ENCODE data around the gene PDS5B. TPM values are rescaled to one million over a fixed set of nuclear protein-coding genes. Genes with fewer than 3 reads are reported as not detected.

The PDS5B gene
- total and polyA plus RNA-seq, 2 of the 8 experiments (the other 6 are each of a cell fraction or from before 2014, with no cell fraction given) = 5.5 to 54.6 TPM

DNA sequence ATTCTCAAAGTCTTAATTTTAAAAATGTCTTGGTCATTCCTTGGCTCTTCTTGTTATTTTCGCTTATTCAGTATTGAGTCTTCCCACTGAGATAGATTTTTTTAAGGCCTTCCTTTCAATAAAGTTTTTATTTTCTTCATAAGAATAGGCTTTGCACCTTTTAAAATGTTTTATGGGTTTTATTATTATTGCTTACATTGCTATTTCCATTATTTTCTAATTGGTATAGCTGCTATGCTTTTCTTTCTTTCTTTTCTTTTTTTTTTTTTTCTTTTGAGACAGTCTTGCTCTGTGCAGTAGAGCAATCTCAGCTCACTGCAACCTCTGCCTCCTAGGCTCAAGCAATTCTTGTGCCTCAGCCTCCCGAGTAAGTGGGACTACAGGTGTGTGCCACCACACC, 195.7 kb downstream of the PDS5B start:
- no peak overlapping the region for H4K8ac ChIP-seq (ENCODE audit: extremely low read depth, insufficient read depth, low read length)
- no peaks in the 10 kb centered on the region; a peak in 1 of 8 replicates for H3K36me3 ChIP-seq (ENCODE audit: control insufficient read depth in 2 of 4, insufficient read depth in 4 of 4, low read length in 3 of 4)
- H3K4me3 ChIP-seq (ENCODE audit: extremely low read depth in 1 of 4, insufficient read depth in 2 of 4, low read depth in 3 of 4, low read length in 4 of 4) = no peak overlapping the region
- no peak overlapping the region for H3K56ac ChIP-seq (replicated peaks; ENCODE audit: insufficient read length, low read depth, low read length)
- no peak overlapping the region for H2BK12ac ChIP-seq (ENCODE audit: low read depth, low read length)
- no peaks in the 10 kb centered on the region for H4K20me1 ChIP-seq (replicated peaks in 1 of 2; ENCODE audit: control insufficient read depth in 1 of 2, insufficient read depth in 2 of 2, low read length in 2 of 2)
- no peak overlapping the region for H2AFZ ChIP-seq (ENCODE audit: low read length)
- ChIA-PET CTCF (ENCODE audit: partially characterized antibody) (interaction anchor here (1.0 to 1.4 kb wide), 2 partner anchors 7 to 113 kb away, joined by 3 to 4 read pairs; no protein-coding TSS in a partner anchor), POLR2A (ENCODE audit: partially characterized antibody) (no interaction called here)
- H2BK120ac ChIP-seq (replicated peaks; ENCODE audit: low read depth, low read length) = no peak overlapping the region
- H3K27ac ChIP-seq (ENCODE audit: low read depth, low read length) = no peak overlapping the region
- no peak overlapping the region for H3K14ac ChIP-seq (ENCODE audit: insufficient read length)
- no peak overlapping the region for H2BK15ac ChIP-seq (ENCODE audit: low read length)
- H2AK5ac ChIP-seq (ENCODE audit: low read depth, low read length) = no peak overlapping the region
- H3K23ac ChIP-seq (ENCODE audit: insufficient read length) = no peak overlapping the region
- H3K27me3 ChIP-seq (replicated peaks in 1 of 4; ENCODE audit: control insufficient read depth in 3 of 4, extremely low read depth in 1 of 4, insufficient read depth in 3 of 4, low read length in 3 of 4) = no peaks in the 10 kb centered on the region
- no peak overlapping the region for H3K18ac ChIP-seq (ENCODE audit: extremely low read depth, low read length)
- no peak overlapping the region for H4K91ac ChIP-seq (replicated peaks; ENCODE audit: insufficient read length, low read length)
- no peak for DNase-seq (ENCODE audit: low read depth in 1 of 2, low spot score in 2 of 2)
- H3K4me2 ChIP-seq (ENCODE audit: insufficient read depth in 1 of 2, low read depth in 2 of 2, low read length in 2 of 2) = no peak overlapping the region
- H3K79me1 ChIP-seq (ENCODE audit: low read depth, low read length) = no peaks in the 10 kb centered on the region
- H3K4ac ChIP-seq (replicated peaks; ENCODE audit: insufficient read length, low read depth, low read length) = no peak overlapping the region
- no peak overlapping the region for H2BK20ac ChIP-seq (ENCODE audit: low read length)
- H3K9me3 ChIP-seq (ENCODE audit: insufficient read depth in 2 of 2, low read depth in 1 of 2, low read length in 1 of 2) = no peaks in the 10 kb centered on the region
- 97% methylated on average over 2 of the region's 2 CpGs; no CpG with 5 or more reads in 1 of the 2 experiments for WGBS, 2 experiments (ENCODE audit: extremely low coverage in 1 of 2, insufficient coverage in 1 of 2, insufficient read length in 1 of 2, insufficient replicate concordance in 2 of 2, low coverage in 1 of 2, low lambda C conversion rate in 2 of 2, missing lambda C conversion rate in 1 of 2)
- no peaks in the 10 kb centered on the region for H3K23me2 ChIP-seq (ENCODE audit: low read depth, low read length)
- no peak overlapping the region for H3K9ac ChIP-seq (replicated peaks in 1 of 4; ENCODE audit: extremely low read depth in 1 of 4, low read depth in 3 of 4, low read length in 3 of 4)
- H4K5ac ChIP-seq (ENCODE audit: insufficient read length, low read depth, low read length) = no peak overlapping the region
- no peak for FAIRE-seq
- no peak overlapping the region for H2BK5ac ChIP-seq (ENCODE audit: low read depth, low read length)
- no peaks in the 10 kb centered on the region for H3K4me1 ChIP-seq (replicated peaks in 1 of 4; ENCODE audit: control insufficient read depth in 3 of 4, insufficient read depth in 4 of 4, low read length in 3 of 4)
- no peaks in the 10 kb centered on the region for H3K79me2 ChIP-seq (ENCODE audit: control insufficient read depth in 1 of 2, insufficient read depth in 2 of 2, low read length in 2 of 2)
- TF ChIP-seq CHD1 (IDR thresholded peaks at IDR 0.05; ENCODE audit: low read depth, low read length) (no peak), POLR2A (IDR thresholded peaks at IDR 0.05; ENCODE audit: control extremely low read depth in 1 of 2, low read depth in 2 of 2, low read length in 2 of 2) (no peak), NANOG (IDR thresholded peaks at IDR 0.05; ENCODE audit: insufficient read depth, low read depth, low read length, poor library complexity, severe bottlenecking) (no peak), HDAC2 (IDR thresholded peaks at IDR 0.05; ENCODE audit: borderline replicate concordance in 1 of 2, low read depth in 2 of 2, low read length in 2 of 2) (no peak), TAF1 (IDR thresholded peaks at IDR 0.05; ENCODE audit: low read depth, low read length) (no peak), RXRA (IDR thresholded peaks at IDR 0.05; ENCODE audit: insufficient read depth, low read depth, low read length) (no peak), PHF8 (conservative IDR thresholded peaks at IDR 0.05; ENCODE audit: low read depth, low read length) (no peak), BCL11A (IDR thresholded peaks at IDR 0.05; ENCODE audit: low read depth in 2 of 2, low read length in 2 of 2) (no peak), CHD2 (IDR thresholded peaks at IDR 0.05; ENCODE audit: low read length) (no peak), CBX8 (IDR thresholded peaks at IDR 0.05; ENCODE audit: borderline replicate concordance, low read depth, low read length) (no peak), RFX5 (IDR thresholded peaks at IDR 0.05; ENCODE audit: borderline replicate concordance, low read depth, low read length) (no peak)
- TF ChIP-seq, protein P1, sequence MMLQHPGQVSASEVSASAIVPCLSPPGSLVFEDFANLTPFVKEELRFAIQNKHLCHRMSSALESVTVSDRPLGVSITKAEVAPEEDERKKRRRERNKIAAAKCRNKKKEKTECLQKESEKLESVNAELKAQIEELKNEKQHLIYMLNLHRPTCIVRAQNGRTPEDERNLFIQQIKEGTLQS (IDR thresholded peaks at IDR 0.05; ENCODE audit: insufficient read depth, low read depth, low read length) = no peak

Data from H1 (cell line).